Measurements from ENCODE around the gene ELK4.

The ELK4 gene

GRCh38 chr1:205570796-205571537 lies 60.8 kb downstream of the ELK4 start:
- H3K27ac ChIP-seq = no peak overlapping the region
- DNase-seq (ENCODE audit: low read depth, low spot score) = no peak

- H3K27ac ChIP-seq = no peak overlapping the region
- DNase-seq (ENCODE audit: low read depth, low spot score) = no peak
Observed at GRCh38 chr1:205570173-205570501, 61.7 kb downstream of the ELK4 start.

- H3K27ac ChIP-seq = no peak overlapping the region
- no peak for DNase-seq (ENCODE audit: low read depth, low spot score)
Observed at GRCh38 chr1:205569411-205570172, 62.2 kb downstream of the ELK4 start.

- no peak for DNase-seq (ENCODE audit: low read depth, low spot score)
- H3K27ac ChIP-seq = no peak overlapping the region
Observed at GRCh38 chr1:205568469-205569361, 63.1 kb downstream of the ELK4 start.

GRCh38 chr1:205568135-205568468 lies 63.7 kb downstream of the ELK4 start:
- DNase-seq (ENCODE audit: low read depth, low spot score) = no peak
- no peak overlapping the region for H3K27ac ChIP-seq

- no peak for DNase-seq (ENCODE audit: low read depth, low spot score)
- no peak overlapping the region for H3K27ac ChIP-seq
Observed at GRCh38 chr1:205567716-205568115, 64.1 kb downstream of the ELK4 start.

GRCh38 chr1:205565799-205566198 lies 66.0 kb downstream of the ELK4 start:
- no peak overlapping the region for H3K27ac ChIP-seq
- DNase-seq (ENCODE audit: low read depth, low spot score) = no peak

- H3K27ac ChIP-seq = no peak overlapping the region
- DNase-seq (ENCODE audit: low read depth, low spot score) = no peak
Observed at GRCh38 chr1:205563927-205564441, 67.8 kb downstream of the ELK4 start.

- no peak for DNase-seq (ENCODE audit: low read depth, low spot score)
- H3K27ac ChIP-seq = no peak overlapping the region
Observed at GRCh38 chr1:205561501-205562203, 70.2 kb downstream of the ELK4 start.
